ENCODE measurements around the gene CFHR3.
"Not testable (repeated sequence)": the region's sequence is repeated elsewhere in the genome, so short reads cannot be mapped to it uniquely, and the experiment has no call there.

The CFHR3 gene

GRCh38 chr1:196773713-196774112, 927 bp upstream of the CFHR3 start:
- no peak overlapping the region for H2AFZ ChIP-seq (ENCODE audit: low read depth, low read length)
- H3K4me1 ChIP-seq (ENCODE audit: low read length) = peaks cover 13% of the 10 kb centered on the region
- H3K36me3 ChIP-seq (replicated peaks; ENCODE audit: low read depth, low read length) = no peaks in the 10 kb centered on the region
- no peaks in the 10 kb centered on the region for H3K79me2 ChIP-seq (ENCODE audit: low read length)
- peak overlapping the region; percentile 67 for H3K4me2 ChIP-seq (ENCODE audit: low read length)
- no peak overlapping the region for H3K27ac ChIP-seq (ENCODE audit: low read length)
- H3K4me3 ChIP-seq (ENCODE audit: low read length) = peak overlapping the region; percentile 39; the same call in 1 of the 2 replicates
- H3K9me3 ChIP-seq (ENCODE audit: insufficient read depth, low read length) = no peaks in the 10 kb centered on the region
- TF ChIP-seq CTCF (IDR thresholded peaks at IDR 0.05; ENCODE audit: low read depth, low read length) (no peak), EZH2phosphoT487 (IDR thresholded peaks at IDR 0.05; ENCODE audit: low read depth) (no peak)
- H4K20me1 ChIP-seq (ENCODE audit: insufficient read depth, low read length) = no peaks in the 10 kb centered on the region
- no peak overlapping the region for H3K9ac ChIP-seq (ENCODE audit: low read length)
- H3K27me3 ChIP-seq (ENCODE audit: low read depth, low read length) = no peaks in the 10 kb centered on the region; the same call in 1 of the 2 replicates

- peak overlapping the region; percentile 39 for H3K4me3 ChIP-seq (ENCODE audit: low read length)
- H3K27ac ChIP-seq (ENCODE audit: low read length) = no peak overlapping the region
- no peaks in the 10 kb centered on the region for H4K20me1 ChIP-seq (ENCODE audit: insufficient read depth, low read length)
- no peaks in the 10 kb centered on the region; the same call in 1 of the 2 replicates for H3K27me3 ChIP-seq (ENCODE audit: low read depth, low read length)
- no peak for TF ChIP-seq EZH2phosphoT487 (IDR thresholded peaks at IDR 0.05; ENCODE audit: low read depth)
- TF ChIP-seq CTCF (IDR thresholded peaks at IDR 0.05; ENCODE audit: low read depth, low read length) = no peak
- no peak overlapping the region for H3K9ac ChIP-seq (ENCODE audit: low read length)
- no peaks in the 10 kb centered on the region for H3K79me2 ChIP-seq (ENCODE audit: low read length)
- H2AFZ ChIP-seq (ENCODE audit: low read depth, low read length) = no peak overlapping the region
- no peaks in the 10 kb centered on the region for H3K36me3 ChIP-seq (replicated peaks; ENCODE audit: low read depth, low read length)
- peak overlapping the region; percentile 67 for H3K4me2 ChIP-seq (ENCODE audit: low read length)
- H3K9me3 ChIP-seq (ENCODE audit: insufficient read depth, low read length) = no peaks in the 10 kb centered on the region
- H3K4me1 ChIP-seq (ENCODE audit: low read length) = peaks cover 13% of the 10 kb centered on the region
These were observed 465 bp upstream of the CFHR3 start for GRCh38 chr1:196774175-196774574.

- no peaks in the 10 kb centered on the region for H3K79me2 ChIP-seq (ENCODE audit: low read length)
- H3K9ac ChIP-seq (ENCODE audit: low read length) = no peak overlapping the region
- no peak overlapping the region for H3K27ac ChIP-seq (ENCODE audit: low read length)
- no peaks in the 10 kb centered on the region; the same call in 1 of the 2 replicates for H3K27me3 ChIP-seq (ENCODE audit: low read depth, low read length)
- TF ChIP-seq EZH2phosphoT487 (IDR thresholded peaks at IDR 0.05; ENCODE audit: low read depth) (no peak), CTCF (IDR thresholded peaks at IDR 0.05; ENCODE audit: low read depth, low read length) (no peak)
- no peaks in the 10 kb centered on the region for H3K36me3 ChIP-seq (replicated peaks; ENCODE audit: low read depth, low read length)
- no peak overlapping the region for H2AFZ ChIP-seq (ENCODE audit: low read depth, low read length)
- H3K9me3 ChIP-seq (ENCODE audit: insufficient read depth, low read length) = no peaks in the 10 kb centered on the region
- H3K4me1 ChIP-seq (ENCODE audit: low read length) = peaks cover 13% of the 10 kb centered on the region
- no peaks in the 10 kb centered on the region for H4K20me1 ChIP-seq (ENCODE audit: insufficient read depth, low read length)
- no peak overlapping the region for H3K4me2 ChIP-seq (ENCODE audit: low read length)
- H3K4me3 ChIP-seq (ENCODE audit: low read length) = no peak overlapping the region
These were observed 3.0 kb downstream of the CFHR3 start for GRCh38 chr1:196777603-196778002.

GRCh38 chr1:196779093-196779492, 4.5 kb downstream of the CFHR3 start:
- H3K4me1 ChIP-seq (ENCODE audit: low read length) = peaks cover 7% of the 10 kb centered on the region
- no peaks in the 10 kb centered on the region for H3K27me3 ChIP-seq (ENCODE audit: low read depth, low read length)
- H3K4me3 ChIP-seq (ENCODE audit: low read length) = no peak overlapping the region
- H3K27ac ChIP-seq (ENCODE audit: low read length) = no peak overlapping the region
- no peak overlapping the region for H3K9ac ChIP-seq (ENCODE audit: low read length)
- no peaks in the 10 kb centered on the region for H4K20me1 ChIP-seq (ENCODE audit: insufficient read depth, low read length)
- no peak overlapping the region for H2AFZ ChIP-seq (ENCODE audit: low read depth, low read length)
- H3K36me3 ChIP-seq (replicated peaks; ENCODE audit: low read depth, low read length) = no peaks in the 10 kb centered on the region
- TF ChIP-seq CTCF (IDR thresholded peaks at IDR 0.05; ENCODE audit: low read depth, low read length) (no peak), EZH2phosphoT487 (IDR thresholded peaks at IDR 0.05; ENCODE audit: low read depth) (no peak)
- H3K79me2 ChIP-seq (ENCODE audit: low read length) = no peaks in the 10 kb centered on the region
- no peak overlapping the region for H3K4me2 ChIP-seq (ENCODE audit: low read length)
- H3K9me3 ChIP-seq (ENCODE audit: insufficient read depth, low read length) = no peaks in the 10 kb centered on the region

- H3K27me3 ChIP-seq (ENCODE audit: low read depth, low read length); H3K36me3 ChIP-seq (replicated peaks; ENCODE audit: low read depth, low read length); H3K4me2 ChIP-seq (ENCODE audit: low read length); H2AFZ ChIP-seq (ENCODE audit: low read depth, low read length); H3K4me1 ChIP-seq (ENCODE audit: low read length); H3K27ac ChIP-seq (ENCODE audit: low read length); H3K4me3 ChIP-seq (ENCODE audit: low read length); H3K79me2 ChIP-seq (ENCODE audit: low read length); H3K9ac ChIP-seq (ENCODE audit: low read length); H4K20me1 ChIP-seq (ENCODE audit: insufficient read depth, low read length); H3K9me3 ChIP-seq (ENCODE audit: insufficient read depth, low read length): not testable (repeated sequence)
These were observed 16.6 kb downstream of the CFHR3 start for GRCh38 chr1:196791252-196791651.

GRCh38 chr1:196794103-196794502, 19.5 kb downstream of the CFHR3 start:
- H3K4me3 ChIP-seq (ENCODE audit: low read length); H3K9me3 ChIP-seq (ENCODE audit: insufficient read depth, low read length): not testable (repeated sequence)

More at GRCh38 chr1:196794103-196794502, 19.5 kb downstream of the CFHR3 start:
- not testable (repeated sequence) for H2AFZ ChIP-seq (ENCODE audit: low read depth, low read length); H4K20me1 ChIP-seq (ENCODE audit: insufficient read depth, low read length); H3K27me3 ChIP-seq (ENCODE audit: low read depth, low read length); H3K27ac ChIP-seq (ENCODE audit: low read length); H3K79me2 ChIP-seq (ENCODE audit: low read length); H3K4me1 ChIP-seq (ENCODE audit: low read length); H3K36me3 ChIP-seq (replicated peaks; ENCODE audit: low read depth, low read length); H3K9ac ChIP-seq (ENCODE audit: low read length); H3K4me2 ChIP-seq (ENCODE audit: low read length)

All from OCI-LY3 (cell line).